GM23338 (cell line): ENCODE data around the gene HEATR1. TPM values are rescaled to one million over a fixed set of nuclear protein-coding genes. Genes with fewer than 3 reads are reported as not detected.

Experiments
- CREB1 ChIP-seq: fragments of 250-450 bp; sonication (Bioruptor Pico); IDR thresholded peaks from 2 replicates; pipeline ENCODE4 v1.5.0; 2020; ENCODE audit warnings: low read depth, mild to moderate bottlenecking, moderate library complexity
- CTCF ChIP-seq, 2 experiments: fragments of 200-600 bp in 1 of 2; sonication (generic) in 1 of 2; conservative IDR thresholded peaks; 2 replicates each; pipeline versions ENCODE4 v1.5.1 to v1.6.1; 2016 to 2017; ENCODE audit warnings: antibody characterized with exemption in 2 of 2, low read depth in 2 of 2, mild to moderate bottlenecking in 2 of 2, moderate library complexity in 1 of 2
- ETS1 ChIP-seq: IDR thresholded peaks from 2 replicates; pipeline ENCODE4 v1.6.1; 2016; ENCODE audit warnings: antibody characterized with exemption
- EZH2phosphoT487 ChIP-seq: fragments of 200-600 bp; sonication (generic); IDR thresholded peaks from one replicate; pipeline ENCODE4 v1.8.1; 2018; ENCODE audit warnings: antibody characterized with exemption; ENCODE audit not compliant: unreplicated experiment
- STAT1 ChIP-seq: IDR thresholded peaks from one replicate; pipeline ENCODE4 v1.6.1; 2016; ENCODE audit warnings: antibody characterized with exemption; ENCODE audit not compliant: unreplicated experiment
- ZNF114 ChIP-seq: fragments of 250-450 bp; sonication (Bioruptor Pico); IDR thresholded peaks from 2 replicates; pipeline ENCODE4 v1.5.0; 2020; ENCODE audit warnings: mild to moderate bottlenecking, moderate library complexity
- ZNF331 ChIP-seq: fragments of 250-450 bp; sonication (Bioruptor Pico); IDR thresholded peaks from 2 replicates; pipeline ENCODE4 v1.5.0; 2020; ENCODE audit warnings: low read depth, mild to moderate bottlenecking, moderate library complexity
- ZNF462 ChIP-seq: fragments of 250-450 bp; sonication (Bioruptor Pico); IDR thresholded peaks from 2 replicates; pipeline ENCODE4 v1.5.0; 2020; ENCODE audit warnings: mild to moderate bottlenecking, moderate library complexity
- polyA plus RNA-seq: library from polyadenylated mRNA; unstranded; fragments of >200 nt; fragmentation: Nextera tagmentation; extraction: Ambion mirVana; gene quantifications from 2 replicates; pipeline ENCODE4 v1.2.1, GENCODE V29; 2016
- total RNA-seq: library from RNA; depleted of rRNA; stranded (reverse); fragments of >200 nt; shearing (Covaris generic); gene quantifications from 2 replicates; pipeline ENCODE4 v1.2.3, GENCODE V29; 2014

Gene HEATR1
- total and polyA plus RNA-seq, 2 experiments from 2014 or later = 17.2 to 81.1 TPM

GRCh38 chr1:236615399-236616148, 11.3 kb upstream of the HEATR1 start (continued):
- TF ChIP-seq ZNF462 (CRISPR knock-in tag) = no peak
- no peak for TF ChIP-seq CREB1 (CRISPR knock-in tag)
- no peak for TF ChIP-seq ZNF331
- no peak for TF ChIP-seq EZH2phosphoT487
- no peak for TF ChIP-seq ETS1
- no peak for TF ChIP-seq CTCF (conservative IDR thresholded peaks at IDR 0.05; ENCODE audit: low read depth in 2 of 2)
- no peak for TF ChIP-seq STAT1
- TF ChIP-seq ZNF114 (CRISPR knock-in tag) = no peak
